H1 (cell line): Measurements from ENCODE around the gene ATP6AP1. TPM values are rescaled to one million over a fixed set of nuclear protein-coding genes. Genes with fewer than 3 reads are reported as not detected.
"Not testable (repeated sequence)": the region's sequence is repeated elsewhere in the genome, so short reads cannot be mapped to it uniquely, and the experiment has no call there.

Experiments used
- CTCF ChIA-PET: fragments of 300-600 bp; sonication (Branson Sonifier 250); formaldehyde crosslinking; loops from one replicate; lab custom pipeline; 2021; ENCODE audit not compliant: partially characterized antibody; lab: Charles Lee
- POLR2A ChIA-PET: fragments of 300-600 bp; sonication (Branson Sonifier 250); formaldehyde crosslinking; loops from one replicate; lab custom pipeline; 2021; ENCODE audit warnings: inconsistent platforms; ENCODE audit not compliant: partially characterized antibody; lab: Charles Lee
- DNase-seq, 2 experiments: peaks; one replicate each; pipeline versions ENCODE4 v3.0.0 to v3.0.0-alpha.2; 2010 to 2022; ENCODE audit warnings: low spot score in 2 of 2, low read depth in 1 of 2, mixed read lengths in 1 of 2
- FAIRE-seq: peaks from 2 replicates; lab custom pipeline; 2011; peaks lifted over from hg19 to GRCh38; lab: Jason Lieb, UNC
- H2AFZ ChIP-seq: 2 replicates; pipeline ENCODE4 v1.8.1; 2012; ENCODE audit warnings: low read length, inconsistent platforms
- H2AK5ac ChIP-seq: 2 replicates; pipeline ENCODE4 v1.6.1; 2013; ENCODE audit warnings: low read depth, low read length
- H2BK120ac ChIP-seq: replicated peaks from 2 replicates; pipeline ENCODE3; 2013; ENCODE audit warnings: low read depth, low read length, inconsistent platforms
- H2BK12ac ChIP-seq: 2 replicates; pipeline ENCODE4 v1.6.1; 2013; ENCODE audit warnings: low read depth, low read length
- H2BK15ac ChIP-seq: 2 replicates; pipeline ENCODE4 v1.6.1; 2013; ENCODE audit warnings: low read length
- H2BK20ac ChIP-seq: 2 replicates; pipeline ENCODE4 v1.6.1; 2013; ENCODE audit warnings: low read length
- H2BK5ac ChIP-seq: 2 replicates; pipeline ENCODE4 v1.6.1; 2013; ENCODE audit warnings: low read depth, low read length
- H3K14ac ChIP-seq: 2 replicates; pipeline ENCODE4 v1.6.1; 2013; ENCODE audit warnings: inconsistent platforms; ENCODE audit not compliant: insufficient read length
- H3K18ac ChIP-seq: 2 replicates; pipeline ENCODE4 v1.6.1; 2013; ENCODE audit warnings: low read length; ENCODE audit errors: extremely low read depth
- H3K23ac ChIP-seq: 2 replicates; pipeline ENCODE4 v1.6.1; 2013; ENCODE audit warnings: inconsistent platforms; ENCODE audit not compliant: insufficient read length
- H3K23me2 ChIP-seq: 2 replicates; pipeline ENCODE4 v1.6.1; 2013; ENCODE audit warnings: low read depth, low read length
- H3K27ac ChIP-seq: 2 replicates; pipeline ENCODE4 v1.6.1; 2011; ENCODE audit warnings: low read depth, low read length, inconsistent platforms
- H3K27me3 ChIP-seq, 4 experiments: replicated peaks in 1 of 4; 1 replicate in 1 of 4; 2 replicates in 3 of 4; pipeline versions ENCODE4 v1.6.1 to v1.8.1; 2011 to 2013; ENCODE audit warnings: low read length in 3 of 4, mild to moderate bottlenecking in 3 of 4, inconsistent platforms in 2 of 4, mixed read lengths in 2 of 4, moderate library complexity in 1 of 4; ENCODE audit not compliant: control insufficient read depth in 3 of 4, insufficient read depth in 3 of 4; ENCODE audit errors: extremely low read depth in 1 of 4
- H3K36me3 ChIP-seq, 4 experiments: 2 replicates each; pipeline versions ENCODE4 v1.6.1 to v1.8.1; 2011 to 2013; ENCODE audit warnings: mild to moderate bottlenecking in 4 of 4, low read length in 3 of 4, moderate library complexity in 2 of 4, control low read depth in 1 of 4, inconsistent platforms in 1 of 4; ENCODE audit not compliant: insufficient read depth in 4 of 4, control insufficient read depth in 2 of 4
- H3K4ac ChIP-seq: replicated peaks from 2 replicates; pipeline ENCODE3; 2013; ENCODE audit warnings: low read length, low read depth, mixed read lengths, inconsistent platforms; ENCODE audit not compliant: insufficient read length
- H3K4me1 ChIP-seq, 4 experiments: replicated peaks in 1 of 4; 1 replicate in 1 of 4; 2 replicates in 3 of 4; pipeline versions ENCODE4 v1.6.1 to v1.8.1; 2011 to 2013; ENCODE audit warnings: low read length in 3 of 4, inconsistent platforms in 2 of 4, mixed read lengths in 1 of 4; ENCODE audit not compliant: insufficient read depth in 4 of 4, control insufficient read depth in 3 of 4
- H3K4me2 ChIP-seq, 2 experiments: 2 replicates each; pipeline versions ENCODE4 v1.6.1 to v1.8.1; 2011 to 2013; ENCODE audit warnings: low read depth in 2 of 2, low read length in 2 of 2, control low read depth in 1 of 2, inconsistent platforms in 1 of 2, mild to moderate bottlenecking in 1 of 2; ENCODE audit not compliant: insufficient read depth in 1 of 2
- H3K4me3 ChIP-seq, 4 experiments: fragments of 200-600, 300-600 bp in 1 of 4; sonication (generic), shearing (Covaris generic), sonication (Bioruptor Twin) in 1 of 4; 2 replicates each; pipeline versions ENCODE4 v1.5.1 to v1.8.1; 2011 to 2016; ENCODE audit warnings: low read length in 4 of 4, low read depth in 3 of 4, control low read depth in 2 of 4, inconsistent platforms in 2 of 4, mild to moderate bottlenecking in 2 of 4, mixed read lengths in 1 of 4, moderate library complexity in 1 of 4; ENCODE audit not compliant: insufficient read depth in 2 of 4; ENCODE audit errors: extremely low read depth in 1 of 4
- H3K56ac ChIP-seq: replicated peaks from 2 replicates; pipeline ENCODE3; 2013; ENCODE audit warnings: low read depth, mild to moderate bottlenecking, mixed read lengths, low read length, inconsistent platforms; ENCODE audit not compliant: insufficient read length
- H3K79me1 ChIP-seq: 2 replicates; pipeline ENCODE4 v1.6.1; 2013; ENCODE audit warnings: low read depth, low read length, control low read depth
- H3K79me2 ChIP-seq, 2 experiments: 2 replicates each; pipeline versions ENCODE4 v1.6.1 to v1.8.1; 2012 to 2013; ENCODE audit warnings: low read length in 2 of 2, mild to moderate bottlenecking in 2 of 2, inconsistent platforms in 1 of 2; ENCODE audit not compliant: insufficient read depth in 2 of 2, control insufficient read depth in 1 of 2
- H3K9ac ChIP-seq, 4 experiments: replicated peaks in 1 of 4; 1 replicate in 1 of 4; 2 replicates in 3 of 4; pipeline versions ENCODE4 v1.6.1 to v1.8.1; 2011 to 2013; ENCODE audit warnings: low read depth in 3 of 4, low read length in 3 of 4, control low read depth in 2 of 4, mild to moderate bottlenecking in 2 of 4, moderate library complexity in 2 of 4, inconsistent platforms in 1 of 4; ENCODE audit errors: extremely low read depth in 1 of 4
- H3K9me3 ChIP-seq, 2 experiments: 2 replicates each; pipeline versions ENCODE4 v1.6.1 to v1.8.1; 2012 to 2013; ENCODE audit warnings: mild to moderate bottlenecking in 2 of 2, moderate library complexity in 2 of 2, control low read depth in 1 of 2, inconsistent platforms in 1 of 2, low read depth in 1 of 2, low read length in 1 of 2, mixed read lengths in 1 of 2; ENCODE audit not compliant: insufficient read depth in 2 of 2
- H4K20me1 ChIP-seq, 2 experiments: replicated peaks in 1 of 2; 2 replicates each; pipeline versions ENCODE3 to v1.8.1; 2011 to 2013; ENCODE audit warnings: inconsistent platforms in 2 of 2, low read length in 2 of 2, mild to moderate bottlenecking in 1 of 2; ENCODE audit not compliant: insufficient read depth in 2 of 2, control insufficient read depth in 1 of 2
- H4K5ac ChIP-seq: 2 replicates; pipeline ENCODE4 v1.6.1; 2013; ENCODE audit warnings: low read length, low read depth, mixed read lengths, inconsistent platforms; ENCODE audit not compliant: insufficient read length
- H4K8ac ChIP-seq: 2 replicates; pipeline ENCODE4 v1.8.0; 2013; ENCODE audit warnings: mild to moderate bottlenecking, moderate library complexity, low read length, inconsistent platforms; ENCODE audit not compliant: insufficient read depth; ENCODE audit errors: extremely low read depth
- H4K91ac ChIP-seq: replicated peaks from 2 replicates; pipeline ENCODE3; 2013; ENCODE audit warnings: low read length, mixed read lengths, inconsistent platforms; ENCODE audit not compliant: insufficient read length
- WGBS, 2 experiments: shearing (Covaris generic) in 1 of 2; methylation state at CpG; one replicate each; pipeline versions ENCODE4 v1.1.6 to v1.1.7; 2013 to 2015; ENCODE audit warnings: low lambda C conversion rate in 2 of 2, mixed read lengths in 2 of 2, inconsistent platforms in 1 of 2, low coverage in 1 of 2, missing lambda C conversion rate in 1 of 2; ENCODE audit not compliant: insufficient replicate concordance in 2 of 2, insufficient coverage in 1 of 2, insufficient read length in 1 of 2; ENCODE audit errors: extremely low coverage in 1 of 2, missing lambda C conversion rate in 1 of 2; 5-methylcytosine and 5-hydroxymethylcytosine counted together
- polyA plus RNA-seq, 7 experiments: library from polyadenylated mRNA; depleted of rRNA in 3 of 7; stranded (reverse) in 5 of 7; unstranded in 2 of 7; fragments of >200 nt in 5 of 7; fragments of 200-250 nt in 2 of 7; gene quantifications; 1 replicate in 5 of 7; 2 replicates in 1 of 7; 4 replicates in 1 of 7; pipeline versions ENCODE4 v1.2.1 to v1.2.3, GENCODE V29; 2011 to 2013; ENCODE audit warnings: missing spikeins in 2 of 7, mixed read lengths in 2 of 7
- total RNA-seq: library from RNA; stranded (reverse); fragmentation: NEBNext Ultra II Directional; extraction: Animal tissue kit (Norgen Biotek cat#: 25700); gene quantifications from 2 replicates; pipeline ENCODE4 v1.2.1, GENCODE V29; 2021

The ATP6AP1 gene
- total and polyA plus RNA-seq, 2 of the 8 experiments (the other 6 are each of a cell fraction or from before 2014, with no cell fraction given), result 44.6 to 80.8 TPM

GRCh38 chrX:154388649-154389048, 39.8 kb upstream of the ATP6AP1 start:
- CTCF ChIA-PET, H3K79me2 ChIP-seq, H3K9ac ChIP-seq, H3K4me1 ChIP-seq, H3K4ac ChIP-seq, H3K79me1 ChIP-seq, H2BK120ac ChIP-seq, H4K91ac ChIP-seq, H3K4me3 ChIP-seq, H3K4me2 ChIP-seq, H3K14ac ChIP-seq, H3K9me3 ChIP-seq, DNase-seq, H2BK5ac ChIP-seq, POLR2A ChIA-PET, H4K20me1 ChIP-seq, FAIRE-seq, H2BK12ac ChIP-seq, H4K5ac ChIP-seq, H3K36me3 ChIP-seq, H4K8ac ChIP-seq, H3K23me2 ChIP-seq, H2AK5ac ChIP-seq, H2AFZ ChIP-seq, H3K27me3 ChIP-seq, H3K23ac ChIP-seq, H3K56ac ChIP-seq, H3K27ac ChIP-seq, H2BK20ac ChIP-seq, H3K18ac ChIP-seq, H2BK15ac ChIP-seq: not testable (repeated sequence)
- WGBS, 2 experiments, result no CpG with 5 or more reads among the region's 16 CpGs
